ENCODE results near the gene APBB2. TPM values are rescaled to one million over a fixed set of nuclear protein-coding genes. Genes with fewer than 3 reads are reported as not detected.
A peak's percentile ranks its signal among the peaks of the same experiment; 100 is the strongest.

Gene APBB2
- total RNA-seq, 2 donors from 2014 or later, result 37.3 to 75.3 TPM

- peaks cover 0 to 37% of the 10 kb centered on the region in 2 donors for H3K4me1 ChIP-seq
- H3K4me3 ChIP-seq, result no peak overlapping the region
- H3K27ac ChIP-seq, result peak overlapping the region; percentile 85 to 90
- H3K9me3 ChIP-seq, result no peaks in the 10 kb centered on the region
- no peaks in the 10 kb centered on the region for H3K27me3 ChIP-seq
- H3K36me3 ChIP-seq, result no peaks in the 10 kb centered on the region
- DNase-seq (ENCODE audit: low spot score), result peak; percentile 58
- no peak for TF ChIP-seq CTCF (IDR thresholded peaks at IDR 0.05)
Measured at GRCh38 chr4:40953283-40954087, 260.9 kb downstream of the APBB2 start.

GRCh38 chr4:40952672-40953071, 261.7 kb downstream of the APBB2 start:
- H3K27ac ChIP-seq, result peak overlapping the region; percentile 85 to 90
- peak; percentile 48 for DNase-seq (ENCODE audit: low spot score)
- no peaks in the 10 kb centered on the region for H3K36me3 ChIP-seq
- TF ChIP-seq CTCF (IDR thresholded peaks at IDR 0.05), result no peak
- H3K9me3 ChIP-seq, result no peaks in the 10 kb centered on the region
- H3K4me3 ChIP-seq, result no peak overlapping the region
- no peaks in the 10 kb centered on the region for H3K27me3 ChIP-seq
- H3K4me1 ChIP-seq, result peaks cover 0 to 42% of the 10 kb centered on the region in 2 donors

GRCh38 chr4:40952217-40952616, 262.1 kb downstream of the APBB2 start:
- Histone ChIP-seq H3K4me3 (no peak overlapping the region), H3K27ac (no peak overlapping the region), H3K36me3 (no peaks in the 10 kb centered on the region), H3K27me3 (no peaks in the 10 kb centered on the region), H3K4me1 (peaks cover 0 to 42% of the 10 kb centered on the region in 2 donors), H3K9me3 (no peaks in the 10 kb centered on the region)
- TF ChIP-seq CTCF (IDR thresholded peaks at IDR 0.05), result no peak
- DNase-seq (ENCODE audit: low spot score), result peak; percentile 49

GRCh38 chr4:40951026-40951425, 263.3 kb downstream of the APBB2 start:
- Histone ChIP-seq H3K4me1 (peaks cover 0 to 42% of the 10 kb centered on the region in 2 donors), H3K27me3 (no peaks in the 10 kb centered on the region), H3K27ac (no peak overlapping the region), H3K36me3 (no peaks in the 10 kb centered on the region), H3K9me3 (no peaks in the 10 kb centered on the region), H3K4me3 (no peak overlapping the region)
- no peak for DNase-seq (ENCODE audit: low spot score)
- no peak for TF ChIP-seq CTCF (IDR thresholded peaks at IDR 0.05)

GRCh38 chr4:40949358-40950100, 264.8 kb downstream of the APBB2 start:
- no peak overlapping the region for H3K4me3 ChIP-seq
- TF ChIP-seq CTCF (IDR thresholded peaks at IDR 0.05), result no peak

More at GRCh38 chr4:40949358-40950100, 264.8 kb downstream of the APBB2 start:
- Histone ChIP-seq H3K36me3 (no peaks in the 10 kb centered on the region), H3K27me3 (no peaks in the 10 kb centered on the region), H3K9me3 (no peaks in the 10 kb centered on the region), H3K27ac (peak overlapping the region; percentile 38 to 45), H3K4me1 (peaks cover 0 to 33% of the 10 kb centered on the region in 2 donors)
- peak; percentile 54 for DNase-seq (ENCODE audit: low spot score)

Data from right atrium auricular region (tissue), 2 donors.